ENCODE data around the gene AGBL1. TPM values are rescaled to one million over a fixed set of nuclear protein-coding genes. Genes with fewer than 3 reads are reported as not detected.

The AGBL1 gene
- total RNA-seq, 4 donors from 2014 or later = 0.32 to 0.40 TPM; not detected in 2

- Histone ChIP-seq H3K27ac (no peak overlapping the region), H3K4me3 (no peak overlapping the region), H3K36me3 (no peaks in the 10 kb centered on the region), H3K9me3 (no peaks in the 10 kb centered on the region), H3K4me1 (no peaks in the 10 kb centered on the region), H3K27me3 (no peaks in the 10 kb centered on the region)
- TF ChIP-seq POLR2AphosphoS5 (IDR thresholded peaks at IDR 0.05) (no peak), CTCF (IDR thresholded peaks at IDR 0.05) (no peak), POLR2A (IDR thresholded peaks at IDR 0.05) (no peak), EP300 (IDR thresholded peaks at IDR 0.05; ENCODE audit: low read depth) (no peak)
- in situ Hi-C loops (cut with MboI; ENCODE audit: low pct_ligation_motif_present in 1 of 4, low pct_unique_long_range_greater_than_20kb in 1 of 4, low sequenced_read_pairs in 3 of 4) (no loop called here), intact Hi-C loops (cut with DNase I; ENCODE audit: low total_unique reads) (no loop called here)
- no peak for DNase-seq
- 63 to 67% methylated on average over 1 of the region's 1 CpG for WGBS, 2 donors (ENCODE audit: low coverage in 1 of 2)
Measured at GRCh38 chr15:86377914-86378313, 298.2 kb downstream of the AGBL1 start.

DNA sequence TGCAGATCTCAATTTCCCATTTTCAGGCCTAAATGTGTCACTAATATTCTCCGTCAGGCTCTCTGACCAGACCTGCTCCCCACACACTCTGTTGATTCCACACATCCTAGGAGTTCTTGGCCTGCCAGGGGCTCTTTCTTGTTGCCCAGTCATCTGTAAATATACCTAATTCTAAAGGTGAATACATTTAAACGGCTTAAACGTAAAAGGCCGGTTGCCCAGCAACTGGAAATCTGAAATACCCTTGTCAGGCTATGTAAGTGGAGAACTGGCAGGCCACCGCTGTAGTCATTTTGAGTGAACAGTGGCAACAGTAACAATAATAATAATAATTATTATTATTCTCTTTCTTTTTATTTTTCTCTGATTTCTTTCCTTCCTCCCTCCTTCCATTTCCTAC lies 302.7 kb downstream of the AGBL1 start:
- Histone ChIP-seq H3K9me3 (no peaks in the 10 kb centered on the region), H3K36me3 (no peaks in the 10 kb centered on the region), H3K27ac (no peak overlapping the region), H3K4me3 (no peak overlapping the region), H3K27me3 (no peaks in the 10 kb centered on the region), H3K4me1 (no peaks in the 10 kb centered on the region)
- 62 to 69% methylated on average over 3 to 5 of the region's 5 CpGs for WGBS, 2 donors (ENCODE audit: low coverage in 1 of 2)
- intact Hi-C loops (cut with DNase I; ENCODE audit: low total_unique reads) = no loop called here
- in situ Hi-C loops (cut with MboI; ENCODE audit: low pct_ligation_motif_present in 1 of 4, low pct_unique_long_range_greater_than_20kb in 1 of 4, low sequenced_read_pairs in 3 of 4) = no loop called here
- TF ChIP-seq POLR2AphosphoS5 (IDR thresholded peaks at IDR 0.05) = no peak
- no peak for TF ChIP-seq EP300 (IDR thresholded peaks at IDR 0.05; ENCODE audit: low read depth)
- TF ChIP-seq CTCF (IDR thresholded peaks at IDR 0.05) = no peak
- TF ChIP-seq POLR2A (IDR thresholded peaks at IDR 0.05) = no peak
- no peak for DNase-seq

DNA sequence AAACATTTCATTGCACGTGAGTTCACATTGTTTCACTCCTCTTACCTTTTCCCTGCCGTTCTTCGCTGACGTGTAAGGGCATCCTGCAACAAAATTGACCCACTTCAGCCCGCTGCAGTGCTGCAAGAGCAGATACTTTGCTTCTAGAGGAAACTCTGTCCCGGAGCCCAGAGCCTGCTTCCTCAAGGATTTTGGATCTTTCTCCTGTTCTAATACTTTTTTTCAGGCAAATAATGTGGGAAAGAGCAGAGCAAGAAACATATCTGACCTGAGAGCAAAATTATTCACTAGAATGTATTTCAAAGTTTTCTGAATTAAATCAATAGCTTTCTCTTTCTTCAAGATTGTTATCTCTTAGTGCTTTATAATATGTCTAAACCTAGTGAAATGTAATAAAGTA lies 303.9 kb downstream of the AGBL1 start:
- Histone ChIP-seq H3K4me1 (no peaks in the 10 kb centered on the region), H3K27me3 (no peaks in the 10 kb centered on the region), H3K4me3 (no peak overlapping the region), H3K36me3 (no peaks in the 10 kb centered on the region), H3K27ac (no peak overlapping the region), H3K9me3 (no peaks in the 10 kb centered on the region)
- intact Hi-C loops (cut with DNase I; ENCODE audit: low total_unique reads) (no loop called here), in situ Hi-C loops (cut with MboI; ENCODE audit: low pct_ligation_motif_present in 1 of 4, low pct_unique_long_range_greater_than_20kb in 1 of 4, low sequenced_read_pairs in 3 of 4) (no loop called here)
- 72 to 87% methylated on average over 6 of the region's 6 CpGs for WGBS, 2 donors (ENCODE audit: low coverage in 1 of 2)
- DNase-seq = no peak
- TF ChIP-seq CTCF (IDR thresholded peaks at IDR 0.05) (no peak), POLR2AphosphoS5 (IDR thresholded peaks at IDR 0.05) (no peak), EP300 (IDR thresholded peaks at IDR 0.05; ENCODE audit: low read depth) (no peak), POLR2A (IDR thresholded peaks at IDR 0.05) (no peak)

DNA sequence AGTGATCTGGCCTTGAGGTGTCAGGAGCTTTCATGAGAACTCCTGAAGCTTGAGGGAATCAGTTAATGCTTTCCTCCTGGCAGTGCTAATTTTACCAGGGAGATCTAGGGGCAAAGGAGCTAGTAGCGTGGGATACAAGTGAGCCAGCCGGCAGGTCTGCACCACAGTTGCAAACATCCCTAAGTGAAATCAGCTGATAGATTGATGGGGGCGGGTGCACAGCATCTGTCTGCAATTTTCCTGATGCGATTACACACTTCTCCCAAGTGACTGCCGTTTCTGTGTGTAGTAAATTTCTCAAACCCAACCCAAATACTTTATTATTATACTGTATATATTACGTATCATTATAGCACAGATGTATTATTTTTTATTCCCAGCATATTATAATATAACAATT lies 304.5 kb downstream of the AGBL1 start:
- Histone ChIP-seq H3K27me3 (no peaks in the 10 kb centered on the region), H3K4me1 (no peaks in the 10 kb centered on the region), H3K36me3 (no peaks in the 10 kb centered on the region), H3K9me3 (no peaks in the 10 kb centered on the region), H3K27ac (no peak overlapping the region), H3K4me3 (no peak overlapping the region)
- in situ Hi-C loops (cut with MboI; ENCODE audit: low pct_ligation_motif_present in 1 of 4, low pct_unique_long_range_greater_than_20kb in 1 of 4, low sequenced_read_pairs in 3 of 4) = no loop called here
- 64 to 66% methylated on average over 3 to 6 of the region's 6 CpGs for WGBS, 2 donors (ENCODE audit: low coverage in 1 of 2)
- DNase-seq = no peak
- TF ChIP-seq POLR2AphosphoS5 (IDR thresholded peaks at IDR 0.05) = no peak
- TF ChIP-seq CTCF (IDR thresholded peaks at IDR 0.05) = no peak
- no peak for TF ChIP-seq POLR2A (IDR thresholded peaks at IDR 0.05)
- no peak for TF ChIP-seq EP300 (IDR thresholded peaks at IDR 0.05; ENCODE audit: low read depth)
- intact Hi-C loops (cut with DNase I; ENCODE audit: low total_unique reads) = no loop called here

Data from transverse colon (tissue), 4 donors.